Liver (tissue), 9 donors: ENCODE data around the gene ZNF438. TPM values are rescaled to one million over a fixed set of nuclear protein-coding genes. Genes with fewer than 3 reads are reported as not detected.
A peak's percentile ranks its signal among the peaks of the same experiment; 100 is the strongest.

Experiments used
- DNase-seq: peaks from one replicate; pipeline ENCODE4 v3.0.0-alpha.2; 2017; ENCODE audit warnings: low spot score
- H3K27ac ChIP-seq, 2 donors: one replicate each; pipeline ENCODE4 v1.7.0; 2013; ENCODE audit warnings: inconsistent platforms in 2 of 2, low read length in 2 of 2, control low read depth in 1 of 2, low read depth in 1 of 2, mild to moderate bottlenecking in 1 of 2
- H3K27me3 ChIP-seq, 4 donors: one replicate each; pipeline versions ENCODE4 v1.6.1 to v1.7.0; 2013; ENCODE audit warnings: low read length in 3 of 4, inconsistent platforms in 1 of 4, mild to moderate bottlenecking in 1 of 4, moderate library complexity in 1 of 4; ENCODE audit not compliant: control insufficient read depth in 4 of 4, insufficient read depth in 4 of 4
- H3K36me3 ChIP-seq, 4 donors: one replicate each; pipeline versions ENCODE4 v1.6.1 to v1.7.0; 2013; ENCODE audit warnings: low read length in 3 of 4, mild to moderate bottlenecking in 3 of 4, low read depth in 1 of 4, moderate library complexity in 1 of 4; ENCODE audit not compliant: control insufficient read depth in 4 of 4, insufficient read depth in 3 of 4
- H3K4me1 ChIP-seq, 4 donors: one replicate each; pipeline versions ENCODE4 v1.6.1 to v1.7.0; 2013; ENCODE audit warnings: low read length in 3 of 4, mild to moderate bottlenecking in 3 of 4, moderate library complexity in 1 of 4; ENCODE audit not compliant: control insufficient read depth in 4 of 4, insufficient read depth in 4 of 4
- H3K4me3 ChIP-seq, 3 donors: one replicate each; pipeline versions ENCODE4 v1.6.1 to v1.7.0; 2013; ENCODE audit warnings: low read length in 3 of 3, control low read depth in 1 of 3, low read depth in 1 of 3, mild to moderate bottlenecking in 1 of 3
- H3K9ac ChIP-seq, 2 donors: one replicate each; pipeline ENCODE4 v1.7.0; 2013; ENCODE audit warnings: low read length in 2 of 2, mild to moderate bottlenecking in 2 of 2, moderate library complexity in 2 of 2, control low read depth in 1 of 2, low read depth in 1 of 2
- H3K9me3 ChIP-seq, 4 donors: one replicate each; pipeline versions ENCODE4 v1.6.1 to v1.7.0; 2013; ENCODE audit warnings: low read length in 3 of 4; ENCODE audit not compliant: control insufficient read depth in 4 of 4
- ATF3 ChIP-seq: IDR thresholded peaks from 2 replicates; pipeline ENCODE4 v1.6.1; 2016; ENCODE audit warnings: antibody characterized with exemption
- CTCF ChIP-seq: fragments of 150-350 bp; IDR thresholded peaks from 2 replicates; pipeline ENCODE4 v1.5.1; 2017; ENCODE audit warnings: improper control_type of control experiment, low read depth, low read length; ENCODE audit not compliant: missing input control
- EGR1 ChIP-seq, 2 donors: IDR thresholded peaks; 2 replicates each; pipeline ENCODE4 v1.6.1; 2016 to 2018; ENCODE audit warnings: antibody characterized with exemption in 2 of 2, low read depth in 2 of 2
- FOXA2 ChIP-seq: IDR thresholded peaks from 2 replicates; pipeline ENCODE4 v1.6.1; 2016; ENCODE audit warnings: antibody characterized with exemption
- GABPA ChIP-seq, 2 donors: IDR thresholded peaks in 1 of 2; conservative IDR thresholded peaks in 1 of 2; 2 replicates each; pipeline ENCODE4 v1.6.1; 2016; ENCODE audit warnings: antibody characterized with exemption in 2 of 2, mild to moderate bottlenecking in 1 of 2, moderate library complexity in 1 of 2
- HNF4A ChIP-seq, 2 donors: conservative IDR thresholded peaks; 2 replicates each; pipeline ENCODE4 v1.6.1; 2016; ENCODE audit warnings: antibody characterized with exemption in 2 of 2, mild to moderate bottlenecking in 2 of 2
- HNF4G ChIP-seq: IDR thresholded peaks from 2 replicates; pipeline ENCODE4 v1.6.1; 2016; ENCODE audit warnings: antibody characterized with exemption
- MAX ChIP-seq: IDR thresholded peaks from 2 replicates; pipeline ENCODE4 v1.6.1; 2016; ENCODE audit warnings: antibody characterized with exemption
- NR2F2 ChIP-seq: IDR thresholded peaks from 2 replicates; pipeline ENCODE4 v1.6.1; 2016; ENCODE audit warnings: antibody characterized with exemption
- RAD21 ChIP-seq, 2 donors: IDR thresholded peaks; 2 replicates each; pipeline ENCODE4 v1.6.1; 2016; ENCODE audit warnings: antibody characterized with exemption in 2 of 2, mild to moderate bottlenecking in 2 of 2
- REST ChIP-seq: IDR thresholded peaks from 2 replicates; pipeline ENCODE4 v1.6.1; 2016; ENCODE audit warnings: antibody characterized with exemption, mild to moderate bottlenecking
- RXRA ChIP-seq, 2 donors: IDR thresholded peaks; 2 replicates each; pipeline ENCODE4 v1.6.1; 2017 to 2018; ENCODE audit warnings: antibody characterized with exemption in 2 of 2, mild to moderate bottlenecking in 1 of 2
- SP1 ChIP-seq: IDR thresholded peaks from 2 replicates; pipeline ENCODE4 v1.6.1; 2018; ENCODE audit warnings: antibody characterized with exemption, mild to moderate bottlenecking
- TAF1 ChIP-seq: conservative IDR thresholded peaks from 2 replicates; pipeline ENCODE4 v1.6.1; 2016; ENCODE audit warnings: antibody characterized with exemption, mild to moderate bottlenecking
- YY1 ChIP-seq: IDR thresholded peaks from 2 replicates; pipeline ENCODE4 v1.6.1; 2016; ENCODE audit warnings: antibody characterized with exemption, mild to moderate bottlenecking
- ZBTB33 ChIP-seq: IDR thresholded peaks from 2 replicates; pipeline ENCODE4 v1.6.1; 2016; ENCODE audit warnings: antibody characterized with exemption
- WGBS: extraction: QIAGEN DNeasy Blood & Tissue Kit; methylation state at CpG from one replicate; pipeline ENCODE4 v1.1.7; 2013; 5-methylcytosine and 5-hydroxymethylcytosine counted together
- polyA plus RNA-seq, 2 donors: library from polyadenylated mRNA; stranded (reverse) in 1 of 2; unstranded in 1 of 2; fragments of 200-250 nt in 1 of 2; fragments of >200 nt in 1 of 2; fragmentation: Nextera tagmentation in 1 of 2; extraction: Ambion mirVana in 1 of 2; gene quantifications; one replicate each; pipeline versions ENCODE4 v1.2.1 to v1.2.3, GENCODE V29; 2013 to 2015
- total RNA-seq, 2 donors: library from RNA; depleted of rRNA; stranded (reverse); fragments of >200 nt; gene quantifications; one replicate each; pipeline ENCODE4 v1.2.3, GENCODE V29; 2014
- donor health status: healthy.
- donor health status: healthy.
- donor health status: healthy.
- donor health status: healthy.
- donor health status: healthy.

ZNF438 gene
- total and polyA plus RNA-seq, 4 donors, result 1.9 to 2.9 (median 2.2) TPM

GRCh38 chr10:30819341-30820181 lies 212.1 kb downstream of the ZNF438 start:
- Histone ChIP-seq H3K27me3 (no peaks in the 10 kb centered on the region), H3K9me3 (no peaks in the 10 kb centered on the region), H3K9ac (no peak overlapping the region), H3K27ac (peak overlapping the region; percentile 14 to 31), H3K4me3 (no peak overlapping the region), H3K36me3 (no peaks in the 10 kb centered on the region), H3K4me1 (peaks cover 0 to 5% (median 0%) of the 10 kb centered on the region in 4 donors)
- DNase-seq, result no peak
- 68% methylated on average over 15 of the region's 15 CpGs for WGBS
- TF ChIP-seq YY1 (no peak), REST (peak; percentile 39)

- Histone ChIP-seq H3K27ac (peak overlapping the region; percentile 14 to 31), H3K9ac (no peak overlapping the region), H3K9me3 (no peaks in the 10 kb centered on the region), H3K27me3 (no peaks in the 10 kb centered on the region), H3K36me3 (no peaks in the 10 kb centered on the region), H3K4me1 (peaks cover 0 to 5% (median 0%) of the 10 kb centered on the region in 4 donors), H3K4me3 (no peak overlapping the region)
- 88% methylated on average over 17 of the region's 17 CpGs for WGBS
- DNase-seq, result no peak
- no peak for TF ChIP-seq HNF4G
These were observed 212.8 kb downstream of the ZNF438 start for GRCh38 chr10:30818854-30819253.

GRCh38 chr10:30818010-30818660 lies 213.5 kb downstream of the ZNF438 start:
- Histone ChIP-seq H3K9ac (no peak overlapping the region), H3K36me3 (no peaks in the 10 kb centered on the region), H3K27ac (peak overlapping the region in 1 of 2 donors; percentile 56), H3K4me1 (peaks cover 0 to 5% (median 0%) of the 10 kb centered on the region in 4 donors), H3K27me3 (no peaks in the 10 kb centered on the region), H3K9me3 (no peaks in the 10 kb centered on the region), H3K4me3 (no peak overlapping the region)
- WGBS, result 58% methylated on average over 12 of the region's 12 CpGs
- peak; percentile 51 for DNase-seq
- TF ChIP-seq HNF4A (conservative IDR thresholded peaks at IDR 0.05), result no peak
- TF ChIP-seq RAD21 (IDR thresholded peaks at IDR 0.05), result no peak
- TF ChIP-seq FOXA2, result no peak
- no peak for TF ChIP-seq ATF3
- no peak for TF ChIP-seq YY1
- TF ChIP-seq SP1, result peak; percentile 12
- no peak for TF ChIP-seq MAX
- TF ChIP-seq TAF1, result no peak
- TF ChIP-seq ZBTB33, result no peak
- TF ChIP-seq HNF4G, result no peak
- TF ChIP-seq RXRA (IDR thresholded peaks at IDR 0.05), result peak in 1 of 2 donors; percentile 4
- no peak for TF ChIP-seq CTCF
- peak; percentile 96 for TF ChIP-seq NR2F2
- no peak for TF ChIP-seq EGR1 (IDR thresholded peaks at IDR 0.05; ENCODE audit: low read depth in 2 of 2)
- TF ChIP-seq GABPA (IDR thresholded peaks at IDR 0.05 in 1 of 2, conservative IDR thresholded peaks at IDR 0.05 in 1 of 2), result no peak
